ENCODE data around the gene COL15A1. TPM values are rescaled to one million over a fixed set of nuclear protein-coding genes. Genes with fewer than 3 reads are reported as not detected.
"Not testable (repeated sequence)": the region's sequence is repeated elsewhere in the genome, so short reads cannot be mapped to it uniquely, and the experiment has no call there.

The COL15A1 gene
- polyA plus RNA-seq, 3 donors: 7.5 to 61.5 (median 13.5) TPM

GRCh38 chr9:98999152-98999525, 55.4 kb downstream of the COL15A1 start:
- no peak overlapping the region for H3K27ac ChIP-seq (ENCODE audit: low read depth, low read length)

DNA sequence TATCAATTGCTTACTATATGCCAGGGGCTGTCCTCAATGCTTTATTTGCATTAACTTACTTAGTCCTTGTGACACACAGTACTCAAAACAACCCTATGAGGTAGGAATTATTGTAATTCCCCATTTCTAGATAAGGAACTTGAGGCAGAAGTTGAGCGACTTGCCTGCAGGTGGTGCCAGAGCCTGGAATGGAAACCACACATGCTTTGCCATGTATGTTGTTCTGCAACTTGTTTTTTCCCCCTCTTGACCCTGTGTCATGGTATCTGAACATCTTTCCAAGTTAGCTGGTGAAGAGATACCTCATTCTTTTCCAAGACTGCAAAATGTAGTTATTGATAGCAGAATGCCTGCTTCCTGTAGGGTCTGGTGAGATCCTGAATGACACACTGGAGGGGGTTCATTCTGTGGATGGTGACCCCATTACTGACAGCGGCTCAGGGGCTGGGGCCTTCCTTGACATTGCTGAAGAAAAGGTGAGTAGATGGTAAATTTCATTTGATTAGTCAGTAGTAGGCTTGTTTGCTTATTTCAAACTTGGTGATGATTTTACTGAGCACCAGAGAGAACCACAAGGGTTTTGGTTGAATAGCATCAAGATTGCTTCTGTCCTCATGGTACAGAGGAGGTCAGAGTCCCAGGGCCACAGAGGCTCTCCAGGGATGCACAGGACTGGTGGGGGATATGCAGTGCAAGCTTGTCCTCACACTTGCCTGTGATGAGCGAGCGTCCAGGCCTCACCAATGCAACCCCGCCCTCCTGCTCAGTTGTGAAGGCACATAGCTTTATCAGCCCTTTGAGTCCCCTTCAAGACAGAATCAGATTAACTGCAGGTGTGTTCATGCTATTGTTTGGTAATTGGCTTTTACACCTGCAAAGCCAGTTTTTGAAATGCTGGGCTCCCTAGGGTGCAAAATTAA, 57.0 kb downstream of the COL15A1 start:
- WGBS, 3 donors: 73 to 84% (median 83%) methylated on average over 5 of the region's 5 CpGs
- no peak overlapping the region for H3K27ac ChIP-seq (ENCODE audit: low read depth, low read length)

More at GRCh38 chr9:98999152-98999525, 55.4 kb downstream of the COL15A1 start:
- WGBS, 3 donors: 25 to 40% (median 34%) methylated on average over 6 of the region's 6 CpGs

- WGBS, 3 donors: 98 to 100% (median 99%) methylated on average over 2 of the region's 2 CpGs
Measured at GRCh38 chr9:99001892-99002291, 58.2 kb downstream of the COL15A1 start.

DNA sequence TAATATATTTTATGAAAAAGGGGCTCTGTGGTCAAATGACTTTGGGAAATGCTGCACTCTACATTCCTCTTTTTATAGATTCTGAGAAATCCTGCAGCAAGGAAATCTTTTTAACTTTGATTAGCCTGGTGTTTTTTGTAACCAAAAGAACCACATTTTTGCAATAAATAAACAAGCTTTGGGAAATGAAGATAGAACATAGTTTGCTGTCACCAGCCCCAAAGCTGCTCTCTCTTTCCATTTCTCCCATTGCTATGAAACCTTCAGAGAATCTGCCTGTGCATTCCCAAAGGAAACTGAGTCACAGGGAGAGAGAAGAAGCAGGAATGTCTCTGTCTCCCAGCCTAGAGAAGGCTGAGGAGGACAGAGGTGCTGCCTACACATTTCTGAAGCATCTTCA, 59.0 kb downstream of the COL15A1 start:
- H3K27ac ChIP-seq (ENCODE audit: low read depth, low read length): no peak overlapping the region

More at GRCh38 chr9:99001892-99002291, 58.2 kb downstream of the COL15A1 start:
- no peak overlapping the region for H3K27ac ChIP-seq (ENCODE audit: low read depth, low read length)

DNA sequence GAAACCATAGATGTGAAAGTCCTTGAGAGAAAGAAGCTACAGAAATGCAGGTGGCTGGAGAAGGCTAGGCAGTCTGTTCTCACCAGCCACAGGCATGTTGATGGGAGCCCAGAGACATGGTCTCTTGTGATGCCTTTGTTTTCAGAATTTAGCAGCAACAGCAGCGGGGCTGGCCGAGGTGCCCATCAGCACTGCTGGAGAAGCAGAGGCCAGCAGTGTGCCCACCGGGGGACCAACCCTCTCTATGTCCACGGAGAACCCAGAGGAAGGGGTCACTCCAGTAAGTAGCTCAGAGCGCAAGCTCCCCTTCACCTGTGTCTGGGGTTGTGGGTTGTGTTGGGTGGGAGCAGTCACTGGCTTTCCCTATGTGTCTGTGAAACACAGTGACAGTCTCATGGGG, 59.6 kb downstream of the COL15A1 start:
- WGBS, 3 donors: 94 to 96% (median 96%) methylated on average over 5 of the region's 5 CpGs
- H3K27ac ChIP-seq (ENCODE audit: low read depth, low read length): no peak overlapping the region

GRCh38 chr9:99004115-99004514, 60.4 kb downstream of the COL15A1 start:
- WGBS, 3 donors: 90 to 97% (median 92%) methylated on average over 5 of the region's 5 CpGs
- no peak overlapping the region for H3K27ac ChIP-seq (ENCODE audit: low read depth, low read length)

GRCh38 chr9:99004717-99005460, 61.2 kb downstream of the COL15A1 start:
- H3K27ac ChIP-seq (ENCODE audit: low read depth, low read length): no peak overlapping the region
- WGBS, 3 donors: 93 to 96% (median 95%) methylated on average over 15 to 16 of the region's 16 CpGs

GRCh38 chr9:99005651-99006050, 61.9 kb downstream of the COL15A1 start:
- 92 to 96% (median 94%) methylated on average over 6 of the region's 6 CpGs for WGBS, 3 donors
- H3K27ac ChIP-seq (ENCODE audit: low read depth, low read length): no peak overlapping the region

GRCh38 chr9:99006511-99006910, 62.8 kb downstream of the COL15A1 start:
- H3K27ac ChIP-seq (ENCODE audit: low read depth, low read length): no peak overlapping the region
- 78 to 100% (median 88%) methylated on average over 1 of the region's 1 CpG for WGBS, 3 donors

DNA sequence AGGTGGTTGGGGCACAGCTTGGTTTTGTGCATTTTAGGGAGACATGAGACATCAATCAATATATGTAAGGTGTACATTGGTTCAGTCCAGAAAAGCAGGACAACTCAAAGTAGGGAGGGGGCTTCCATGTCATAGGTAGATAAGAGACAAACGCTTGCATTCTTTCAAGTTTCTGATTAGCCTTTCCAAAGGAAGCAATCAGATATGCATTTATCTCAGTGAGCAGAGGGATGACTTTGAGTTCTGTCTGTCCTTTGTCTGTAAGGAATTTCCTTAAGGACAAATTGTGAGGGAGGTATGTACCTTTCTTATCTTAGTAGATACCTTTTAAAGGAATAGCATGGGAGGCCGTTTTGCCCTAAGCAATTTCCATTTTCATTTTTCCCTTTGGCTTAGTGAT, 63.3 kb downstream of the COL15A1 start:
- H3K27ac ChIP-seq (ENCODE audit: low read depth, low read length): no peak overlapping the region
- WGBS, 3 donors: 41 to 81% (median 79%) methylated on average over 2 of the region's 2 CpGs

GRCh38 chr9:99008203-99008602, 64.5 kb downstream of the COL15A1 start:
- H3K27ac ChIP-seq (ENCODE audit: low read depth, low read length): no peak overlapping the region

DNA sequence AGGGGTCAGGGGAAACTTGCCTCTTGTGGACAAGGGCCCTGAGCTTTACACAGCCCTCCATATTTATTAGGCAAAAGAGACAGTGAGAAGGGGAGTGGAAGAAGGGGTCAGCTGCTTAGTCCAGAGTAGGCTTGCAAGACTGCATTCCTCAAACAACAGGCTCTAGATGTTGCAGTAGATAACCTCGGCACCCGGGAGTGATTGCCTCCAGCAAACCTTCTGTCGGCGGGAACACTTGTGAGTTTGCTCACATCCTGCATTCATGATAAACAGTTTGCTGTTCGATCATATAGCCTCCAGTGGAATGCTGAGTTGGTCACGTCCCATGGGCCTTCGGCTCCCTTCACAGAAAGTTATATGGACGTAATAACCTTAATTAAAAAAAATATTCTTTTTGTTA, 66.7 kb downstream of the COL15A1 start:
- H3K27ac ChIP-seq (ENCODE audit: low read depth, low read length): not testable (repeated sequence)
- WGBS, 3 donors: 87 to 97% (median 88%) methylated on average over 8 of the region's 8 CpGs

DNA sequence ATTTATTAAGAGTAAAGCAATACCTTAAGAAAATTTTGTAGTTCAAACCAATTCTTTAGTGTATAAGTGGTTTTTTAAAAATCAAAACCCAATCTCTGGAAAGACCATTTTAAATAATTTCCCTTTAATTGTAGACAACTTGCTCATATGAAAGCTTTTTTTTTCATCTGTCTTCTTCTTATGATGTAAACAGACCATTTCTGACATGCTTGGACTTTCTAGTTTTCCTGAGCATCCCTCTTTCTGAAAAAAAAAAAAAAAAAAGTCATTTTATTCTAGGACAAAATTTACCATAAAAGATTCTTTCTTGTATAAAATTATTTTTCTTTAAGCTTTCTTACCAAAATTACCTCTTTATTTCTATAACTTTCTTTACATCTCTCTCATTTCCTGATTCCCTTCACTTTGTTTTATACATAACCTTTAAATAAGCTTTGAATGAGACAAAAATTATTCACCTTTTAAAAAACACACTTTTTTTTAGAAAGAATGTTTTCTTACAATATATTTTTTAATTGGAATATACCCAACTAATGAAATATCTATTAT, 67.5 kb downstream of the COL15A1 start:
- no peak overlapping the region for H3K27ac ChIP-seq (ENCODE audit: low read depth, low read length)

DNA sequence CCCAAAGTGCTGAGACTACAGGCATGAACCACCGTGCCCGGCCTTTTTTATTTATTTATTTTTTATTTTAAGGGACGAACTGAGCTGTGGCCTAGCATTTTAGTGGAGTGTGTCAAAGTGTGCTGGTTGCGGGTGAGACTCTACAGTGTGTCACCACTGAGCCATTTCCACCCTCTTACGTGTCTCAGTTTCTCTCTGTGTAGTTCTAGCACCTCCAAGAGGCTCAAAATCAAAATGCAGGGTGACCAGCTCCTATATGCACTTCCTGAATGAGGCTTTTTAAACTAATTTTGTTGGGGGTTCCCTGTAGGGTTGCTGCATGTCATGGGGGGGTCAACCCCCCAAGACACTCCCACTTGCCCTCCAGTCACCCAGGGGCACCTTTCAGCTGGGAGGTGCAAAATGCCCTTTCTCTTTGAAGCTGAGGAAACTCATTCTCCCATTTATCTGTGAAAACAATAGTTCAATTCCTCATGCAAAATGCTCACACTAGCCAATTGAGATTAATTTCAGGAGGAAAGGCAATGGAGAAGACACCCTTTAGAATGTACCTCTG, 69.3 kb downstream of the COL15A1 start:
- WGBS, 3 donors: 72 to 89% (median 80%) methylated on average over 5 of the region's 5 CpGs

GRCh38 chr9:99013550-99013949, 69.8 kb downstream of the COL15A1 start:
- no peak overlapping the region for H3K27ac ChIP-seq (ENCODE audit: low read depth, low read length)
- 63 to 73% (median 70%) methylated on average over 4 of the region's 4 CpGs for WGBS, 3 donors

More for the DNA sequence above, 69.3 kb downstream of the COL15A1 start:
- H3K27ac ChIP-seq (ENCODE audit: low read depth, low read length): no peak overlapping the region

DNA sequence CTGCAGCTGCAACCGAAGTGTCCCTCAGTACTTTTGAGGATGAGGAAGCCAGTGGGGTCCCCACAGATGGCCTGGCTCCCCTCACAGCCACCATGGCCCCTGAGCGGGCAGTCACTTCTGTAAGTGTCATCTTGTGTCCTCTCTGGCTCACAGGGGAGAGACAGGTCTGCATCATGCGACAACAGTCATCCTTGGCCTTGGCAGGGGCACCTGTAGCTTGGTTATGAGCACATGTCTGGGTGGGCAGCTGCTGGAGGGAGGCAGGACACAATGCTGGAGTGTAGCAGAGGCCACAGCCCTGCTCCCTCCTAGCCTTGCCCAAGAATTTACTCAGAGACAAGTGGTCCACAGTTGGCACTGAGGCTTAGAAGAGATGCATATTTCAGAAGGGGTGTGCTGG, 71.7 kb downstream of the COL15A1 start:
- no peak overlapping the region for H3K27ac ChIP-seq (ENCODE audit: low read depth, low read length)
- WGBS, 3 donors: 90 to 95% (median 92%) methylated on average over 3 of the region's 3 CpGs

DNA sequence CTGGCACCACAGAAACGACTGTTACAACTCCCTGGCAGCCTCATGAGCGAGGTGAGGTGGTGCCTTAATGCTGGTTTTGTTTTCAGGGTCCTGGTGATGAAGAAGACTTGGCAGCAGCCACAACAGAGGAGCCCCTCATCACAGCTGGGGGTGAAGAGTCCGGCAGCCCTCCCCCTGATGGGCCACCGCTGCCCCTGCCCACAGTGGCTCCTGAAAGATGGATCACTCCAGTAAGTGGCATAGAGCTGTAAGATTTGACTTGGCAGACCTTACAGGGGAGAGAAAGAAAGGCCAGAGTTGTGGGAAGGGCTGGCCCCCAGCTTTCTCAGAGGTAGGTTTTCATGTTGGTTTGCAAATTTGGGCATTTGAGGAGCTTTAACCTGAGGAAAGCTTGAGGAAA, 72.2 kb downstream of the COL15A1 start:
- H3K27ac ChIP-seq (ENCODE audit: low read depth, low read length): no peak overlapping the region
- WGBS, 3 donors: 81 to 89% (median 82%) methylated on average over 4 of the region's 4 CpGs

DNA sequence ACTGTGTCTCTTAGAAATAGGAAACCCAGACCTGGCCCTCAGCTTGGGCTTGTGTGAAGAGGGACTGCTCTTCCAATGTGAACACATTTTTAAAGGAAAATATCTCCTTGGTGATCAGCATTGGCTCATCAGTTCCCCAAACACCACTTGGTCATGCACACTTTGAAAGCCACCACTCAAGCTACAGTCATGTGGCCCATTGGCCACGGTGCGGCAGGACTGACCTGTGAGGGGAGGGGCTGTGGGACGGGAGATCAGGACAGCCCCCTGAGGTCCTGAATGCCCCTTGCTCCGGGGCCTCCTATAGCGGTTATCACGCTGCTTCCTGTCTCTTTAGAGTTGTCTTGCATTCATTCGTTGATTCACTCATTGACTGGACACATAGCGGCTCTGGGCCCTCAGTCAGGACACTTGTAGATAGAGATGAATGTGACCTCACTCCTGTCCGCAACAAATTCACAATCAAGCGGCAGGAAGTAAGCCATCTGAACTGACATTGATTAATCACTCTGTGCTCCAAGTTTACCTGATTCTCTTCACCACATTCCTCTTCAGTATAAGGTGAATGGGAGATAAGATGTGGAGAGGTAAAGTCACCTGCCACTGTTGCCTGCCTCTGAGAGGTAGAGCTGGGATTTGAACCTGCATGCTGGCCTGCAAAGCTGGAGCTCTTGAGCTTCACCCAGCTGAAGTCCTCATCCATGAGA, 73.1 kb downstream of the COL15A1 start:
- no peak overlapping the region for H3K27ac ChIP-seq (ENCODE audit: low read depth, low read length)
- WGBS, 3 donors: 90 to 93% (median 91%) methylated on average over 10 of the region's 10 CpGs
